A549 (cell line): ENCODE results near the gene CNOT10.

Source experiments
- EP300 ChIP-seq, 2 experiments: fragments of >200 bp; sonication (Bioruptor Twin); formaldehyde crosslinking; IDR thresholded peaks; 2 replicates in 1 of 2; 3 replicates in 1 of 2; pipeline ENCODE4 v1.6.1; 2016 to 2017
- JUNB ChIP-seq: fragments of >200 bp; sonication (Bioruptor Twin); formaldehyde crosslinking; IDR thresholded peaks from 2 replicates; pipeline ENCODE4 v1.6.1; 2016
- MAFK ChIP-seq: fragments of 450-650 bp; IDR thresholded peaks from 2 replicates; pipeline ENCODE4 v1.6.1; 2014; ENCODE audit not compliant: partially characterized antibody
- MAZ ChIP-seq: fragments of 150-350 bp; IDR thresholded peaks from 2 replicates; pipeline ENCODE4 v1.6.1; 2014; ENCODE audit warnings: antibody characterized with exemption, low read depth, low read length, borderline replicate concordance
- NFE2L2 ChIP-seq: fragments of 150-350 bp; conservative IDR thresholded peaks from 2 replicates; pipeline ENCODE4 v1.6.1; 2014; ENCODE audit warnings: low read length
- POLR2A ChIP-seq: IDR thresholded peaks from 2 replicates; pipeline ENCODE4 v1.6.1; 2012; ENCODE audit warnings: mild to moderate bottlenecking, low read length
- RAD21 ChIP-seq, 2 experiments: fragments of >200 bp in 1 of 2; sonication (Bioruptor Twin) in 1 of 2; formaldehyde crosslinking in 1 of 2; IDR thresholded peaks in 1 of 2; conservative IDR thresholded peaks in 1 of 2; 2 replicates in 1 of 2; 3 replicates in 1 of 2; pipeline ENCODE4 v1.6.1; 2012 to 2018; ENCODE audit warnings: inconsistent platforms in 1 of 2
- RFX5 ChIP-seq: fragments of 450-650 bp; IDR thresholded peaks from 2 replicates; pipeline ENCODE4 v1.7.1; 2014; ENCODE audit warnings: antibody characterized with exemption, mild to moderate bottlenecking, moderate library complexity
- ZNF302 ChIP-seq: fragments of 250-450 bp; sonication (Bioruptor Pico); IDR thresholded peaks from 2 replicates; pipeline ENCODE4 v1.9.0; 2021; ENCODE audit warnings: inconsistent platforms, mild to moderate bottlenecking, moderate library complexity
- TF ChIP-seq, protein P1 (sequence below): fragments of >200 bp; sonication (Bioruptor Twin); formaldehyde crosslinking; IDR thresholded peaks from 3 replicates; pipeline ENCODE4 v1.6.1; 2016
- TF ChIP-seq, protein P2 (sequence below): fragments of >200 bp; sonication (Bioruptor Twin); formaldehyde crosslinking; IDR thresholded peaks from 3 replicates; pipeline ENCODE4 v1.5.1; 2016
- TF ChIP-seq, protein P3 (sequence below): IDR thresholded peaks from 2 replicates; pipeline ENCODE4 v1.6.1; 2012
- TF ChIP-seq, protein P4 (sequence below): fragments of 250-450 bp; sonication (Bioruptor Pico); IDR thresholded peaks from 2 replicates; pipeline ENCODE4 v1.5.0; 2021; ENCODE audit warnings: mild to moderate bottlenecking, moderate library complexity, borderline replicate concordance

DNA sequence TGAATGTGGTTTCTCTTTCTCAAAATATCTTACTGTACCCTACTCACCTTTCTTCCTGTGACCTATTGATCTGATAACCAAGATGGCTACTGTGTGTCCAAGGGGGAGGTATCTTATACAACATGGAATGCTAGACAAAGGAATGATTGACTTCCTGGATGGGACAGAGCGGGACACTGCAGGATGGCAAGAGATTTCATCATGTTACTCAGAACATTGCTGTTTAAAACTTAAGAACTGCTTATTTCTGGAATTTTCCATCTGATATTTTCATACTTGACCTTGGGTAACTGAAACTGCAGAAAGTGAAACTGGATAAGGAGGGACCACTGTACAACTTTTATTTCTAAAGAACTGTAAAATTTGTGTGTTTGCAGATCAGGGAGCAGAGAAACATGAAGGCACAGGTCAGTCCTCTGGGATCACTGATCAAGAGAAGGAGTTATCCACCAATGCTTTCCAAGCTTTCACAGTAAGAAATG, 18.5 kb downstream of the CNOT10 start:
- TF ChIP-seq, protein P1, sequence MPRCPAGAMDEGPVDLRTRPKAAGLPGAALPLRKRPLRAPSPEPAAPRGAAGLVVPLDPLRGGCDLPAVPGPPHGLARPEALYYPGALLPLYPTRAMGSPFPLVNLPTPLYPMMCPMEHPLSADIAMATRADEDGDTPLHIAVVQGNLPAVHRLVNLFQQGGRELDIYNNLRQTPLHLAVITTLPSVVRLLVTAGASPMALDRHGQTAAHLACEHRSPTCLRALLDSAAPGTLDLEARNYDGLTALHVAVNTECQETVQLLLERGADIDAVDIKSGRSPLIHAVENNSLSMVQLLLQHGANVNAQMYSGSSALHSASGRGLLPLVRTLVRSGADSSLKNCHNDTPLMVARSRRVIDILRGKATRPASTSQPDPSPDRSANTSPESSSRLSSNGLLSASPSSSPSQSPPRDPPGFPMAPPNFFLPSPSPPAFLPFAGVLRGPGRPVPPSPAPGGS, result no peak
- TF ChIP-seq, protein P2, sequence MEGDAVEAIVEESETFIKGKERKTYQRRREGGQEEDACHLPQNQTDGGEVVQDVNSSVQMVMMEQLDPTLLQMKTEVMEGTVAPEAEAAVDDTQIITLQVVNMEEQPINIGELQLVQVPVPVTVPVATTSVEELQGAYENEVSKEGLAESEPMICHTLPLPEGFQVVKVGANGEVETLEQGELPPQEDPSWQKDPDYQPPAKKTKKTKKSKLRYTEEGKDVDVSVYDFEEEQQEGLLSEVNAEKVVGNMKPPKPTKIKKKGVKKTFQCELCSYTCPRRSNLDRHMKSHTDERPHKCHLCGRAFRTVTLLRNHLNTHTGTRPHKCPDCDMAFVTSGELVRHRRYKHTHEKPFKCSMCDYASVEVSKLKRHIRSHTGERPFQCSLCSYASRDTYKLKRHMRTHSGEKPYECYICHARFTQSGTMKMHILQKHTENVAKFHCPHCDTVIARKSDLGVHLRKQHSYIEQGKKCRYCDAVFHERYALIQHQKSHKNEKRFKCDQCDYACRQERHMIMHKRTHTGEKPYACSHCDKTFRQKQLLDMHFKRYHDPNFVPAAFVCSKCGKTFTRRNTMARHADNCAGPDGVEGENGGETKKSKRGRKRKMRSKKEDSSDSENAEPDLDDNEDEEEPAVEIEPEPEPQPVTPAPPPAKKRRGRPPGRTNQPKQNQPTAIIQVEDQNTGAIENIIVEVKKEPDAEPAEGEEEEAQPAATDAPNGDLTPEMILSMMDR, result no peak
- no peak for TF ChIP-seq MAZ
- TF ChIP-seq NFE2L2, result no peak
- TF ChIP-seq, protein P3, sequence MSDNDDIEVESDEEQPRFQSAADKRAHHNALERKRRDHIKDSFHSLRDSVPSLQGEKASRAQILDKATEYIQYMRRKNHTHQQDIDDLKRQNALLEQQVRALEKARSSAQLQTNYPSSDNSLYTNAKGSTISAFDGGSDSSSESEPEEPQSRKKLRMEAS, result no peak
- no peak for TF ChIP-seq EP300 (IDR thresholded peaks at IDR 0.05)
- TF ChIP-seq, protein P4, sequence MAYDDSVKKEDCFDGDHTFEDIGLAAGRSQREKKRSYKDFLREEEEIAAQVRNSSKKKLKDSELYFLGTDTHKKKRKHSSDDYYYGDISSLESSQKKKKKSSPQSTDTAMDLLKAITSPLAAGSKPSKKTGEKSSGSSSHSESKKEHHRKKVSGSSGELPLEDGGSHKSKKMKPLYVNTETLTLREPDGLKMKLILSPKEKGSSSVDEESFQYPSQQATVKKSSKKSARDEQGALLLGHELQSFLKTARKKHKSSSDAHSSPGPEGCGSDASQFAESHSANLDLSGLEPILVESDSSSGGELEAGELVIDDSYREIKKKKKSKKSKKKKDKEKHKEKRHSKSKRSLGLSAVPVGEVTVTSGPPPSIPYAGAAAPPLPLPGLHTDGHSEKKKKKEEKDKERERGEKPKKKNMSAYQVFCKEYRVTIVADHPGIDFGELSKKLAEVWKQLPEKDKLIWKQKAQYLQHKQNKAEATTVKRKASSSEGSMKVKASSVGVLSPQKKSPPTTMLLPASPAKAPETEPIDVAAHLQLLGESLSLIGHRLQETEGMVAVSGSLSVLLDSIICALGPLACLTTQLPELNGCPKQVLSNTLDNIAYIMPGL, result no peak
- no peak for TF ChIP-seq JUNB
- no peak for TF ChIP-seq RFX5
- no peak for TF ChIP-seq MAFK
- no peak for TF ChIP-seq POLR2A
- no peak for TF ChIP-seq RAD21 (conservative IDR thresholded peaks at IDR 0.05 in 1 of 2, IDR thresholded peaks at IDR 0.05 in 1 of 2)
- no peak for TF ChIP-seq ZNF302
